ENCODE results near the gene CXCL14. TPM values are rescaled to one million over a fixed set of nuclear protein-coding genes. Genes with fewer than 3 reads are reported as not detected.

Gene CXCL14
- polyA plus RNA-seq, 1 of the 3 experiments (the other 2 are of a cell fraction): 0.05 TPM

- TF ChIP-seq REST (IDR thresholded peaks at IDR 0.05; ENCODE audit: low read depth, low read length): no peak
- no peak for TF ChIP-seq NRF1 (IDR thresholded peaks at IDR 0.05; ENCODE audit: low read depth, low read length)
- TF ChIP-seq SMC3 (IDR thresholded peaks at IDR 0.05; ENCODE audit: low read depth, low read length): no peak
- no peak for TF ChIP-seq PBX3 (IDR thresholded peaks at IDR 0.05)
- TF ChIP-seq RCOR1 (IDR thresholded peaks at IDR 0.05; ENCODE audit: low read length): no peak
- no peak for TF ChIP-seq RXRA (IDR thresholded peaks at IDR 0.05; ENCODE audit: borderline replicate concordance, low read depth)
- no peak for TF ChIP-seq RFX5 (IDR thresholded peaks at IDR 0.05; ENCODE audit: low read length)
- no peak for TF ChIP-seq CHD2 (IDR thresholded peaks at IDR 0.05; ENCODE audit: low read length, partially characterized antibody)
Measured at GRCh38 chr5:135541807-135542502, 36.8 kb downstream of the CXCL14 start (continued).

GRCh38 chr5:135539430-135540005 lies 39.3 kb downstream of the CXCL14 start:
- Histone ChIP-seq H3K36me3 (replicated peaks in 1 of 2; ENCODE audit: control insufficient read depth in 1 of 2, insufficient read depth in 2 of 2, low read length in 1 of 2) (no peaks in the 10 kb centered on the region), H3K27ac (ENCODE audit: low read depth in 2 of 2, low read length in 1 of 2) (no peak overlapping the region), H3K79me2 (ENCODE audit: insufficient read depth) (no peaks in the 10 kb centered on the region), H3K4me2 (no peak overlapping the region), H4K20me1 (ENCODE audit: insufficient read depth) (no peaks in the 10 kb centered on the region), H2AFZ (ENCODE audit: low read depth) (no peak overlapping the region), H3K9me3 (no peaks in the 10 kb centered on the region), H3K27me3 (ENCODE audit: insufficient read depth) (peaks cover 84% of the 10 kb centered on the region), H3F3A (replicated peaks; ENCODE audit: insufficient read depth) (no peaks in the 10 kb centered on the region), H3K9me2 (no peaks in the 10 kb centered on the region), H3K4me1 (ENCODE audit: control insufficient read depth in 1 of 2, insufficient read depth in 2 of 2, low read depth in 1 of 2, low read length in 1 of 2) (no peaks in the 10 kb centered on the region; a peak in 1 of 4 replicates), H3K4me3 (ENCODE audit: low read depth in 2 of 2, low read length in 1 of 2) (no peak overlapping the region), H3K9ac (no peak overlapping the region)
- POLR2A ChIA-PET: no interaction called here
- CTCF ChIA-PET: interaction anchor here (1.2 to 4.5 kb wide), 5 partner anchors 13 to 82 kb away, joined by 3 to 40 read pairs (median 14); no protein-coding TSS in a partner anchor
- no peak for DNase-seq
- 18% methylated on average over 2 of the region's 4 CpGs for WGBS (ENCODE audit: low lambda C conversion rate)
- TF ChIP-seq ZBTB33 (IDR thresholded peaks at IDR 0.05; ENCODE audit: borderline replicate concordance, low read depth) (no peak), MXI1 (IDR thresholded peaks at IDR 0.05; ENCODE audit: low read depth, low read length) (no peak), EZH2phosphoT487 (IDR thresholded peaks at IDR 0.05; ENCODE audit: borderline replicate concordance, low read depth) (no peak), JUND (IDR thresholded peaks at IDR 0.05) (no peak), FOSL2 (IDR thresholded peaks at IDR 0.05; ENCODE audit: borderline replicate concordance, low read depth) (no peak), REST (IDR thresholded peaks at IDR 0.05; ENCODE audit: low read depth, low read length) (no peak), RAD21 (IDR thresholded peaks at IDR 0.05; ENCODE audit: low read length) (no peak), TCF12 (IDR thresholded peaks at IDR 0.05) (no peak), ELF1 (IDR thresholded peaks at IDR 0.05) (no peak), IRF3 (IDR thresholded peaks at IDR 0.05; ENCODE audit: low read depth, low read length) (no peak), TAF1 (IDR thresholded peaks at IDR 0.05; ENCODE audit: borderline replicate concordance, low read depth, low read length) (no peak), FOXJ3 (CRISPR knock-in tag; IDR thresholded peaks at IDR 0.05) (no peak)
